ENCODE measurements around the gene SLC4A4. TPM values are rescaled to one million over a fixed set of nuclear protein-coding genes. Genes with fewer than 3 reads are reported as not detected.

SLC4A4 gene
- total and polyA plus RNA-seq, 8 donors: 84.1 to 400 (median 243) TPM

DNA sequence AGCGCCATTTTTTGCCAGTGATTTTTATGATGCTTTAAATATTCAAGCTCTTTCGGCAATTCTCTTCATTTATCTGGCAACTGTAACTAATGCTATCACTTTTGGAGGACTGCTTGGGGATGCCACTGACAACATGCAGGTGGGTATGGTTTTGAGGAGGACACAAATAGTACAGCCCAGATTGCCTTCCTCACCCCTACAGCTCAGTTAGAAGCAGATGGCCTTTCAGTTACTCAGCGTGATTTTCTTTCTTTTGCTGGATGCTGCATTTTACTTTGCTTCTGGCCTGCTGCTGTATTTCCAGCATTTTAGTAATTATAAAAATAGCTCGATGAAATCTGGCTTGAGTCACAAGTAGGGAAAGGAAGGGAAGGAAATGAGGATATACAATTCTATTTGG, 114.7 kb downstream of the SLC4A4 start:
- Histone ChIP-seq H3K27ac (no peak overlapping the region), H3K27me3 (no peaks in the 10 kb centered on the region), H3K4me3 (no peak overlapping the region), H3K4me1 (no peaks in the 10 kb centered on the region), H3K9me3 (no peaks in the 10 kb centered on the region), H3K36me3 (peaks cover 0 to 12% (median 0%) of the 10 kb centered on the region in 3 donors)
- WGBS, 2 donors: 81 to 86% methylated on average over 4 of the region's 4 CpGs
- ATAC-seq (no peak), FAIRE-seq (no peak), DNase-seq (no peak)
- TF ChIP-seq, protein P1, sequence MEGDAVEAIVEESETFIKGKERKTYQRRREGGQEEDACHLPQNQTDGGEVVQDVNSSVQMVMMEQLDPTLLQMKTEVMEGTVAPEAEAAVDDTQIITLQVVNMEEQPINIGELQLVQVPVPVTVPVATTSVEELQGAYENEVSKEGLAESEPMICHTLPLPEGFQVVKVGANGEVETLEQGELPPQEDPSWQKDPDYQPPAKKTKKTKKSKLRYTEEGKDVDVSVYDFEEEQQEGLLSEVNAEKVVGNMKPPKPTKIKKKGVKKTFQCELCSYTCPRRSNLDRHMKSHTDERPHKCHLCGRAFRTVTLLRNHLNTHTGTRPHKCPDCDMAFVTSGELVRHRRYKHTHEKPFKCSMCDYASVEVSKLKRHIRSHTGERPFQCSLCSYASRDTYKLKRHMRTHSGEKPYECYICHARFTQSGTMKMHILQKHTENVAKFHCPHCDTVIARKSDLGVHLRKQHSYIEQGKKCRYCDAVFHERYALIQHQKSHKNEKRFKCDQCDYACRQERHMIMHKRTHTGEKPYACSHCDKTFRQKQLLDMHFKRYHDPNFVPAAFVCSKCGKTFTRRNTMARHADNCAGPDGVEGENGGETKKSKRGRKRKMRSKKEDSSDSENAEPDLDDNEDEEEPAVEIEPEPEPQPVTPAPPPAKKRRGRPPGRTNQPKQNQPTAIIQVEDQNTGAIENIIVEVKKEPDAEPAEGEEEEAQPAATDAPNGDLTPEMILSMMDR (IDR thresholded peaks at IDR 0.05): no peak
- intact Hi-C loops (cut with DNase I): no loop called here

DNA sequence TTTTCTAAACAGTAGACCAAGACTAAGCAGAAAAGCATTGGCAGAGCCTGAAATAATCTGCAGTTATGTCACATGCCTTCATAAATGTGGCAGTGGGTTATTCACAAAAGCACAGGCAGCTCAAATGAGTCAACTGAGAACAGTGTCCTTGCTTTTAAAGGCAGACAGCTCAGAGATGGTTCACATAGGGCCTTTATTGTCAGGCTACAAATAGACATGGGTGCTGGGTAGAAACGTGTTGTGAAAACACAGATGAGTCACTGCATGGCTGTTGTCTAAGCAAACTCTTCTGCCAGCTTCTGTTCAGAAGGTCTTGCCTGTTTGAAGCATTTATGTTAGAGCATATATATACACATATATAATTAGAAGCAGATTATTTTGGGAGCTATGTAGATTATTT, 118.0 kb downstream of the SLC4A4 start:
- 23 to 47% methylated on average over 1 of the region's 1 CpG for WGBS, 2 donors
- peak in 3 of 4 donors; percentile 12 to 70 (median 42) for ATAC-seq

DNA sequence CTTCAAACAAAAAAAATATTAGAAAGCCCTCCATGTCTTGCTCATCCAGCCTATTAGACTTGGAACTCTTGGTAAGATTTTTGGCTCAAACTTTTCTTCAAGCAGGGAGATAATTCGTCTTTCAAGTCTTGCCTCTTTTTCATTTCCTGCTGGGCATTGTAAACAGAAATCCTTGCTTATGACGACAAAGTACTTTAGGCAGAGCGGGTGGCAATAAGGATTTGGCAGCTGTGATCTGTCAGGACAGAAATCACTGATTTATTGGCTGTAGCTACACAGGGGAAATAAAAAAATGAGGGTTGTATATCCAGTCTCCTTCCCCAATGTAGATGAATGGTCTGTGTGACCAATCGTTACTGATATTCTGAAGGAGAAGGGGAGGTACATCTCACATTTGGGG, 121.6 kb downstream of the SLC4A4 start:
- no peak for FAIRE-seq
- intact Hi-C loops (cut with DNase I): no loop called here
- no peaks in the 10 kb centered on the region for H3K9me3 ChIP-seq
- no peak for DNase-seq
- no peaks in the 10 kb centered on the region for H3K4me1 ChIP-seq
- H3K4me3 ChIP-seq: no peak overlapping the region
- TF ChIP-seq, protein P1 (IDR thresholded peaks at IDR 0.05): no peak
- no peaks in the 10 kb centered on the region for H3K36me3 ChIP-seq
- H3K27me3 ChIP-seq: no peaks in the 10 kb centered on the region
- ATAC-seq: no peak
- no peak overlapping the region for H3K27ac ChIP-seq
- 53 to 55% methylated on average over 4 of the region's 4 CpGs for WGBS, 2 donors

More for the DNA sequence above, 118.0 kb downstream of the SLC4A4 start:
- Histone ChIP-seq H3K4me1 (no peaks in the 10 kb centered on the region), H3K4me3 (no peak overlapping the region), H3K9me3 (no peaks in the 10 kb centered on the region), H3K36me3 (peaks cover 0 to 10% (median 0%) of the 10 kb centered on the region in 3 donors), H3K27me3 (no peaks in the 10 kb centered on the region), H3K27ac (no peak overlapping the region)
- FAIRE-seq: no peak
- TF ChIP-seq, protein P1 (IDR thresholded peaks at IDR 0.05): no peak
- no peak for DNase-seq
- intact Hi-C loops (cut with DNase I): no loop called here

DNA sequence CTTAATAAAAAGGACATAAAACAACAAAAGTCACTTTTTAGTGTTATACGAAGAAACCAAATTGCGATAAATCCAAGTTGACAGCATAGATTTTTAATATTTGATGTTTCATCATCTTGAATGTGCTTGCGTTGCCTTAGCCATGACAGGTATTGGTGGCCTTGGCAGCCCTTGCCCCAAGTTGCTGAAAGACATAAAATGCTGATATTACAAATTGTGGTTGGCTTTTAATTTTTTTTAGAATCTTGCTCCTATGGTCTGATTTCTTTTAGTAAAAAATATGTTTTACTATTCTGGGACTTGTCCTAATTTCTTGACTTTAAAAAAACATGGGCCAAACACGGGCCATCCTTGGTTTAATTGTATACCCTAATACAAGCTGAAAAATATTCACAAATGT, 122.6 kb downstream of the SLC4A4 start:
- Histone ChIP-seq H3K27ac (no peak overlapping the region), H3K9me3 (no peaks in the 10 kb centered on the region), H3K4me3 (no peak overlapping the region), H3K36me3 (no peaks in the 10 kb centered on the region), H3K4me1 (no peaks in the 10 kb centered on the region), H3K27me3 (no peaks in the 10 kb centered on the region)
- intact Hi-C loops (cut with DNase I): no loop called here
- WGBS, 2 donors: 83 to 85% methylated on average over 4 of the region's 4 CpGs
- TF ChIP-seq, protein P1 (IDR thresholded peaks at IDR 0.05): no peak
- ATAC-seq (no peak), DNase-seq (no peak), FAIRE-seq (no peak)

DNA sequence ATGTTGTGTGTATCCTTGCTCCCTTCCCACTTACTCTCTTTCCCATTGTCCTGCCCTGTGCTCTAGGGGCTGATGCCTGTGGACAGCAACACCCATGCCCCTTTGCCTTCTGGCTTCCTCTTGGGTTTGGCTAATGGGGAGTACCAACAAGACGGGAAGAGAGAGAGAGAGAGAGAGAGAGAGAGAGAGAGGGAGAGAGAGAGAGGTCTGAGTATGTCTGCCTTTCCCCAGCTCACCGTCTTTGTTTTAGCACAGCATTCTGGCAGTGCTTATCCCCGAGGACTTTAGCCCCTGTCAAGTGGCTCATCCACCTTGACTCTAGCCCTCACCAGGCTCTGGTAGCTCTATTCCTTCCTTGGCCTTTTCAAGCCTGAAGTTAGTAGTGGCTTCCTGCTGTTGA, 128.0 kb downstream of the SLC4A4 start:
- FAIRE-seq (no peak), ATAC-seq (peak in 1 of 4 donors; percentile 6), DNase-seq (no peak)
- H3K27ac ChIP-seq: no peak overlapping the region
- no peak overlapping the region for H3K4me3 ChIP-seq
- H3K4me1 ChIP-seq: no peaks in the 10 kb centered on the region
- intact Hi-C loops (cut with DNase I): no loop called here
- H3K9me3 ChIP-seq: no peaks in the 10 kb centered on the region
- no peaks in the 10 kb centered on the region for H3K27me3 ChIP-seq
- TF ChIP-seq, protein P1 (IDR thresholded peaks at IDR 0.05): no peak
- H3K36me3 ChIP-seq: peaks cover 0 to 5% (median 0%) of the 10 kb centered on the region in 3 donors
- 66 to 82% methylated on average over 3 of the region's 3 CpGs for WGBS, 2 donors
